WTC11 (cell line): ENCODE results near the gene PIP4P1. TPM values are rescaled to one million over a fixed set of nuclear protein-coding genes. Genes with fewer than 3 reads are reported as not detected.

ENCODE experiments used
- ATAC-seq: fragments of 200-7000 bp; cut with Tn5 transposase; 2 replicates; pipeline ENCODE4 v1.10.0; 2021; ENCODE audit warnings: mild to moderate bottlenecking, moderate library complexity
- CTCF ChIA-PET: fragments of 300-600 bp; sonication (Branson Sonifier 250); formaldehyde crosslinking; loops from one replicate; lab custom pipeline; 2021; ENCODE audit warnings: antibody characterized with exemption; lab: Charles Lee
- POLR2A ChIA-PET: fragments of 350-600 bp; sonication (Branson Sonifier 250); formaldehyde crosslinking; loops from one replicate; lab custom pipeline; 2021; ENCODE audit warnings: antibody characterized with exemption; lab: Charles Lee
- DNase-seq: peaks from one replicate; pipeline ENCODE4 v3.0.0; 2021; ENCODE audit warnings: low spot score
- H3K27ac Mint-ChIP-seq: 2 replicates; pipeline ENCODE4 v1.8.0; 2021; ENCODE audit warnings: mixed read lengths
- H3K27me3 Mint-ChIP-seq: 2 replicates; pipeline ENCODE4 v1.8.0; 2021; ENCODE audit warnings: low read depth, mild to moderate bottlenecking, moderate library complexity, mixed read lengths
- H3K36me3 Mint-ChIP-seq: 2 replicates; pipeline ENCODE4 v1.8.0; 2021; ENCODE audit warnings: mixed read lengths
- H3K4me1 Mint-ChIP-seq: 2 replicates; pipeline ENCODE4 v1.8.0; 2022; ENCODE audit warnings: mixed read lengths
- H3K4me3 Mint-ChIP-seq: 2 replicates; pipeline ENCODE4 v1.8.0; 2021; ENCODE audit warnings: mild to moderate bottlenecking, moderate library complexity, mixed read lengths
- H3K9me3 Mint-ChIP-seq: 2 replicates; pipeline ENCODE4 v1.8.0; 2021; ENCODE audit warnings: mixed read lengths
- ATF6 ChIP-seq: sonication (generic); formaldehyde crosslinking; IDR thresholded peaks from 2 replicates; pipeline ENCODE4 v1.8.1; 2023; ENCODE audit warnings: mild to moderate bottlenecking, missing genetic modification reagents
- CBFB ChIP-seq: sonication (generic); formaldehyde crosslinking; IDR thresholded peaks from 2 replicates; pipeline ENCODE4 v1.8.1; 2022; ENCODE audit warnings: mild to moderate bottlenecking, low read depth, missing genetic modification reagents
- CDX4 ChIP-seq: fragments of 250-450 bp; sonication (Bioruptor Pico); IDR thresholded peaks from 2 replicates; pipeline ENCODE4 v1.9.0; 2021; ENCODE audit warnings: moderate library complexity, mild to moderate bottlenecking, inconsistent platforms, borderline replicate concordance
- CREB1 ChIP-seq: sonication (generic); formaldehyde crosslinking; IDR thresholded peaks from 2 replicates; pipeline ENCODE4 v1.8.0; 2023; ENCODE audit warnings: mild to moderate bottlenecking, missing genetic modification reagents
- E2F1 ChIP-seq: sonication (generic); formaldehyde crosslinking; IDR thresholded peaks from 2 replicates; pipeline ENCODE4 v1.8.0; 2022; ENCODE audit warnings: mild to moderate bottlenecking, missing genetic modification reagents
- ETV6 ChIP-seq: sonication (generic); formaldehyde crosslinking; IDR thresholded peaks from 2 replicates; pipeline ENCODE4 v1.8.1; 2022; ENCODE audit warnings: mild to moderate bottlenecking, missing genetic modification reagents
- FOXJ3 ChIP-seq: sonication (generic); formaldehyde crosslinking; IDR thresholded peaks from 2 replicates; pipeline ENCODE4 v1.9.0; 2021; ENCODE audit warnings: missing genetic modification reagents, mild to moderate bottlenecking, borderline replicate concordance
- FOXK1 ChIP-seq: sonication (generic); formaldehyde crosslinking; IDR thresholded peaks from 2 replicates; pipeline ENCODE4 v1.8.0; 2022; ENCODE audit warnings: mild to moderate bottlenecking, moderate library complexity, missing genetic modification reagents
- HMGXB4 ChIP-seq: sonication (generic); formaldehyde crosslinking; IDR thresholded peaks from 2 replicates; pipeline ENCODE4 v1.8.1; 2023; ENCODE audit warnings: mild to moderate bottlenecking, moderate library complexity, missing genetic modification reagents
- MAX ChIP-seq: sonication (generic); formaldehyde crosslinking; IDR thresholded peaks from 2 replicates; pipeline ENCODE4 v1.8.0; 2022; ENCODE audit warnings: mild to moderate bottlenecking, missing genetic modification reagents
- MLX ChIP-seq: sonication (generic); formaldehyde crosslinking; IDR thresholded peaks from 2 replicates; pipeline ENCODE4 v1.8.1; 2023; ENCODE audit warnings: mild to moderate bottlenecking, missing genetic modification reagents, moderate library complexity
- MXD4 ChIP-seq: fragments of 250-450 bp; sonication (Bioruptor Pico); IDR thresholded peaks from 2 replicates; pipeline ENCODE4 v1.8.0; 2021; ENCODE audit warnings: mild to moderate bottlenecking, moderate library complexity, borderline replicate concordance
- MYBL2 ChIP-seq: sonication (generic); formaldehyde crosslinking; IDR thresholded peaks from 2 replicates; pipeline ENCODE4 v1.8.1; 2023; ENCODE audit warnings: mild to moderate bottlenecking, moderate library complexity, missing genetic modification reagents
- NFYB ChIP-seq: sonication (generic); formaldehyde crosslinking; conservative IDR thresholded peaks from 2 replicates; pipeline ENCODE4 v1.8.0; 2022; ENCODE audit warnings: low read depth, missing genetic modification reagents
- NR2C2 ChIP-seq: sonication (generic); formaldehyde crosslinking; IDR thresholded peaks from 2 replicates; pipeline ENCODE4 v1.8.0; 2022; ENCODE audit warnings: mild to moderate bottlenecking, missing genetic modification reagents
- PRRX2 ChIP-seq: fragments of 250-450 bp; sonication (Bioruptor Pico); IDR thresholded peaks from 2 replicates; pipeline ENCODE4 v1.8.0; 2021; ENCODE audit warnings: mild to moderate bottlenecking
- RELA ChIP-seq: sonication (generic); formaldehyde crosslinking; IDR thresholded peaks from 2 replicates; pipeline ENCODE4 v1.8.1; 2022; ENCODE audit warnings: missing genetic modification reagents, mild to moderate bottlenecking, borderline replicate concordance
- SOX15 ChIP-seq: fragments of 250-450 bp; sonication (Bioruptor Pico); IDR thresholded peaks from 2 replicates; pipeline ENCODE4 v1.9.0; 2021; ENCODE audit warnings: mild to moderate bottlenecking
- SP1 ChIP-seq: sonication (generic); formaldehyde crosslinking; conservative IDR thresholded peaks from 2 replicates; pipeline ENCODE4 v1.8.1; 2022; ENCODE audit warnings: missing genetic modification reagents
- TCF7 ChIP-seq: sonication (generic); formaldehyde crosslinking; IDR thresholded peaks from 2 replicates; pipeline ENCODE4 v1.8.0; 2022; ENCODE audit warnings: mild to moderate bottlenecking, low read depth, missing genetic modification reagents, moderate library complexity
- TEAD1 ChIP-seq: sonication (generic); formaldehyde crosslinking; IDR thresholded peaks from 2 replicates; pipeline ENCODE4 v1.8.0; 2022; ENCODE audit warnings: mild to moderate bottlenecking, missing genetic modification reagents
- USF1 ChIP-seq: sonication (generic); formaldehyde crosslinking; IDR thresholded peaks from 2 replicates; pipeline ENCODE4 v1.8.0; 2022; ENCODE audit warnings: mild to moderate bottlenecking, missing genetic modification reagents
- USF2 ChIP-seq: sonication (generic); formaldehyde crosslinking; IDR thresholded peaks from 2 replicates; pipeline ENCODE4 v1.8.1; 2023; ENCODE audit warnings: mild to moderate bottlenecking, missing genetic modification reagents, moderate library complexity
- ZNF138 ChIP-seq: sonication (generic); formaldehyde crosslinking; conservative IDR thresholded peaks from 2 replicates; pipeline ENCODE4 v1.8.1; 2022; ENCODE audit warnings: mild to moderate bottlenecking, moderate library complexity, missing genetic modification reagents
- ZNF219 ChIP-seq: sonication (generic); formaldehyde crosslinking; IDR thresholded peaks from 2 replicates; pipeline ENCODE4 v1.8.0; 2023; ENCODE audit warnings: missing genetic modification reagents, mild to moderate bottlenecking, borderline replicate concordance
- ZSCAN18 ChIP-seq: fragments of 250-450 bp; sonication (Bioruptor Pico); IDR thresholded peaks from 2 replicates; pipeline ENCODE4 v2.1.2; 2022; ENCODE audit warnings: mild to moderate bottlenecking, moderate library complexity
- total RNA-seq: library from RNA; stranded (reverse); gene quantifications from 3 replicates; pipeline ENCODE4 v1.2.3, GENCODE V29; 2021

The PIP4P1 gene
- total RNA-seq, 1 experiment from 2014 or later = 34.1 TPM

- ATAC-seq (peak; percentile 51), DNase-seq (no peak)
- TF ChIP-seq USF2 (peak; percentile 67), CDX4 (CRISPR knock-in tag) (no peak), USF1 (peak; percentile 22; the same call in 1 of the 2 replicates), ATF6 (no peak), FOXK1 (no peak), MAX (CRISPR knock-in tag) (no peak)
- Mint-ChIP-seq H3K4me3 (peak overlapping the region; percentile 38; the same call in 1 of the 2 replicates), H3K9me3 (no peaks in the 10 kb centered on the region), H3K36me3 (no peaks in the 10 kb centered on the region), H3K27me3 (no peaks in the 10 kb centered on the region; the same call in 1 of the 2 replicates), H3K4me1 (peaks cover 20% of the 10 kb centered on the region), H3K27ac (peak overlapping the region; percentile 88)
- ChIA-PET CTCF (interaction anchor here (0.8 kb wide), 1 partner anchor 93 kb away, joined by 3 read pairs; no protein-coding TSS in a partner anchor), POLR2A (no interaction called here)
Observed at GRCh38 chr14:20421267-20421666, 40.0 kb downstream of the PIP4P1 start.

GRCh38 chr14:20419419-20419818, 41.8 kb downstream of the PIP4P1 start:
- DNase-seq (no peak), ATAC-seq (no peak)
- H3K27ac Mint-ChIP-seq = no peak overlapping the region
- H3K36me3 Mint-ChIP-seq = no peaks in the 10 kb centered on the region
- CTCF ChIA-PET = no interaction called here
- H3K4me3 Mint-ChIP-seq = no peak overlapping the region
- H3K4me1 Mint-ChIP-seq = peaks cover 25% of the 10 kb centered on the region
- no peaks in the 10 kb centered on the region; the same call in 1 of the 2 replicates for H3K27me3 Mint-ChIP-seq
- no peaks in the 10 kb centered on the region for H3K9me3 Mint-ChIP-seq
- TF ChIP-seq CBFB (CRISPR knock-in tag) = no peak
- TF ChIP-seq TCF7 (CRISPR knock-in tag) = no peak
- no peak for TF ChIP-seq ZNF219
- TF ChIP-seq ETV6 (CRISPR knock-in tag) = no peak
- TF ChIP-seq ZNF138 (CRISPR knock-in tag) = no peak
- TF ChIP-seq NR2C2 = no peak
- TF ChIP-seq MYBL2 = no peak
- TF ChIP-seq RELA = no peak
- TF ChIP-seq MXD4 (CRISPR knock-in tag) = no peak
- TF ChIP-seq CREB1 (CRISPR knock-in tag) = no peak
- TF ChIP-seq PRRX2 = no peak
- no peak for TF ChIP-seq FOXJ3 (CRISPR knock-in tag)
- no peak for TF ChIP-seq NFYB
- TF ChIP-seq SP1 (CRISPR knock-in tag) = no peak
- no peak for TF ChIP-seq ZSCAN18 (CRISPR knock-in tag)
- TF ChIP-seq E2F1 (CRISPR knock-in tag) = no peak
- TF ChIP-seq TEAD1 (CRISPR knock-in tag) = no peak
- no peak for TF ChIP-seq SOX15 (CRISPR knock-in tag)
- TF ChIP-seq HMGXB4 (CRISPR knock-in tag) = no peak
- no peak for TF ChIP-seq MLX
- POLR2A ChIA-PET = interaction anchor here (1.1 kb wide), 1 partner anchor 76 kb away, joined by 4 read pairs; the partner anchor contains the start of gene PARP2
